A549 (cell line): ENCODE measurements around the gene MGMT. TPM values are rescaled to one million over a fixed set of nuclear protein-coding genes. Genes with fewer than 3 reads are reported as not detected.

Source experiments
- ATAC-seq, 2 experiments: fragments of 200-7000 bp in 1 of 2; fragments of >200 bp in 1 of 2; cut with Nextera tagmentation in 1 of 2; cut with Tn5 transposase in 1 of 2; 3 replicates each; pipeline versions ENCODE4 v1.8.0 to v1.9.1; 2018 to 2020; ENCODE audit warnings: mild to moderate bottlenecking in 1 of 2, moderate library complexity in 1 of 2
- CTCF ChIA-PET: fragments of 300-600 bp; sonication (Branson Sonifier 250); formaldehyde crosslinking; extraction: SDS; loops from one replicate; lab custom pipeline; 2021; ENCODE audit warnings: antibody characterized with exemption, inconsistent platforms; lab: Yijun Ruan, JAX
- POLR2A ChIA-PET: fragments of 350-600 bp; formaldehyde crosslinking; extraction: SDS; loops from one replicate; lab custom pipeline; 2021; ENCODE audit warnings: antibody characterized with exemption, inconsistent platforms; lab: Yijun Ruan, JAX
- DNase-seq, 2 experiments: peaks; one replicate each; pipeline versions ENCODE4 v3.0.0 to v3.0.0-alpha.2; 2011 to 2016; ENCODE audit warnings: low read depth in 1 of 2, low spot score in 1 of 2
- FAIRE-seq: peaks from 2 replicates; lab custom pipeline; 2011; peaks lifted over from hg19 to GRCh38; lab: Jason Lieb, UNC
- H3K27ac ChIP-seq, 2 experiments: fragments of >200 bp; sonication (Bioruptor Twin); formaldehyde crosslinking; 3 replicates each; pipeline ENCODE4 v1.5.1; 2016 to 2017
- H3K4me1 ChIP-seq: fragments of >200 bp; sonication (Bioruptor Twin); formaldehyde crosslinking; 3 replicates; pipeline ENCODE4 v1.6.1; 2016
- H3K4me2 ChIP-seq: fragments of >200 bp; sonication (Bioruptor Twin); formaldehyde crosslinking; 3 replicates; pipeline ENCODE4 v1.6.1; 2016
- H3K4me3 ChIP-seq: fragments of >200 bp; sonication (Bioruptor Twin); formaldehyde crosslinking; 3 replicates; pipeline ENCODE4 v1.5.1; 2016
- H3K9me3 ChIP-seq: fragments of >200 bp; sonication (Bioruptor Twin); formaldehyde crosslinking; 3 replicates; pipeline ENCODE4 v1.6.1; 2016
- ATOH8 ChIP-seq: fragments of 250-450 bp; sonication (Bioruptor Pico); IDR thresholded peaks from 2 replicates; pipeline ENCODE4 v1.5.0; 2020; ENCODE audit warnings: low read depth, mild to moderate bottlenecking, moderate library complexity
- BHLHE40 ChIP-seq: IDR thresholded peaks from 2 replicates; pipeline ENCODE4 v1.6.1; 2012; ENCODE audit warnings: low read depth, low read length, inconsistent platforms
- CBX2 ChIP-seq: fragments of 200-600 bp; sonication (generic); IDR thresholded peaks from 2 replicates; pipeline ENCODE4 v1.6.1; 2016; ENCODE audit warnings: low read depth, mild to moderate bottlenecking, borderline replicate concordance
- CEBPB ChIP-seq, 2 experiments: fragments of >200 bp in 1 of 2; sonication (Bioruptor Twin) in 1 of 2; formaldehyde crosslinking in 1 of 2; IDR thresholded peaks; 2 replicates each; pipeline ENCODE4 v1.6.1; 2012 to 2016
- EHF ChIP-seq: fragments of 250-450 bp; sonication (Bioruptor Pico); IDR thresholded peaks from 2 replicates; pipeline ENCODE4 v1.5.0; 2020; ENCODE audit warnings: mild to moderate bottlenecking
- EHMT2 ChIP-seq: fragments of 200-600 bp; sonication (generic); IDR thresholded peaks from 2 replicates; pipeline ENCODE4 v1.6.1; 2016; ENCODE audit warnings: antibody characterized with exemption, low read depth, mild to moderate bottlenecking, moderate library complexity
- FOSB ChIP-seq: fragments of 250-450 bp; sonication (Bioruptor Pico); IDR thresholded peaks from 2 replicates; pipeline ENCODE4 v1.5.0; 2020; ENCODE audit warnings: mild to moderate bottlenecking, moderate library complexity
- FOSL2 ChIP-seq, 2 experiments: fragments of 450-650 bp in 1 of 2; fragments of >200 bp in 1 of 2; sonication (Bioruptor Twin) in 1 of 2; formaldehyde crosslinking; IDR thresholded peaks; 2 replicates each; pipeline versions ENCODE4 v1.5.0 to v1.6.1; 2016 to 2020; ENCODE audit warnings: mild to moderate bottlenecking in 1 of 2, moderate library complexity in 1 of 2
- FOXS1 ChIP-seq: fragments of 250-450 bp; sonication (Bioruptor Pico); IDR thresholded peaks from 2 replicates; pipeline ENCODE4 v1.5.0; 2020; ENCODE audit warnings: mild to moderate bottlenecking, moderate library complexity
- HEYL ChIP-seq: fragments of 250-450 bp; sonication (Bioruptor Pico); IDR thresholded peaks from 2 replicates; pipeline ENCODE4 v1.8.0; 2021; ENCODE audit warnings: mild to moderate bottlenecking, moderate library complexity
- KDM1A ChIP-seq: fragments of 200-600 bp; sonication (generic); IDR thresholded peaks from 2 replicates; pipeline ENCODE4 v1.6.1; 2016; ENCODE audit warnings: low read depth, mild to moderate bottlenecking
- MAFK ChIP-seq: fragments of 450-650 bp; IDR thresholded peaks from 2 replicates; pipeline ENCODE4 v1.6.1; 2014; ENCODE audit not compliant: partially characterized antibody
- MYC ChIP-seq: IDR thresholded peaks from 2 replicates; pipeline ENCODE4 v1.6.1; 2012; ENCODE audit warnings: mild to moderate bottlenecking, inconsistent platforms, low read length, improper control_type of control experiment, borderline replicate concordance
- NFE2L2 ChIP-seq: fragments of 150-350 bp; conservative IDR thresholded peaks from 2 replicates; pipeline ENCODE4 v1.6.1; 2014; ENCODE audit warnings: low read length
- POLR2A ChIP-seq: IDR thresholded peaks from 2 replicates; pipeline ENCODE4 v1.6.1; 2012; ENCODE audit warnings: mild to moderate bottlenecking, low read length
- POLR2AphosphoS2 ChIP-seq: conservative IDR thresholded peaks from 2 replicates; pipeline ENCODE4 v1.6.1; 2012; ENCODE audit warnings: low read length, improper control_type of control experiment, inconsistent platforms
- RAD21 ChIP-seq, 2 experiments: fragments of >200 bp in 1 of 2; sonication (Bioruptor Twin) in 1 of 2; formaldehyde crosslinking in 1 of 2; IDR thresholded peaks in 1 of 2; conservative IDR thresholded peaks in 1 of 2; 2 replicates in 1 of 2; 3 replicates in 1 of 2; pipeline ENCODE4 v1.6.1; 2012 to 2018; ENCODE audit warnings: inconsistent platforms in 1 of 2
- SMC3 ChIP-seq: fragments of >200 bp; sonication (Bioruptor Twin); formaldehyde crosslinking; IDR thresholded peaks from 3 replicates; pipeline ENCODE4 v1.6.1; 2018; ENCODE audit warnings: inconsistent platforms
- SREBF2 ChIP-seq: fragments of 450-650 bp; IDR thresholded peaks from 2 replicates; pipeline ENCODE4 v1.6.1; 2014; ENCODE audit warnings: mild to moderate bottlenecking, moderate library complexity
- TFCP2L1 ChIP-seq: fragments of 250-450 bp; sonication (Bioruptor Pico); IDR thresholded peaks from 2 replicates; pipeline ENCODE4 v1.5.0; 2021; ENCODE audit warnings: mild to moderate bottlenecking
- USF2 ChIP-seq: fragments of 450-650 bp; IDR thresholded peaks from 2 replicates; pipeline ENCODE4 v1.6.1; 2014; ENCODE audit warnings: antibody characterized with exemption
- ZC3H11A ChIP-seq: fragments of 450-650 bp; IDR thresholded peaks from 2 replicates; pipeline ENCODE4 v1.6.1; 2014; ENCODE audit warnings: antibody characterized with exemption, mild to moderate bottlenecking
- WGBS: methylation state at CpG from one replicate; pipeline ENCODE4 v1.1.6; 2017; ENCODE audit errors: missing lambda C conversion rate; 5-methylcytosine and 5-hydroxymethylcytosine counted together
- polyA plus RNA-seq, 4 experiments: library from polyadenylated mRNA; depleted of rRNA in 3 of 4; stranded (reverse); fragments of >200 nt; fragmentation: RNase III in 1 of 4; extraction: RNeasy Plus Mini Kit Qiagen cat#74134 plus additional on column Dnase treatment in 1 of 4; gene quantifications; 2 replicates in 3 of 4; 3 replicates in 1 of 4; pipeline ENCODE4 v1.2.3, GENCODE V29; 2011 to 2017

Gene MGMT
- polyA plus RNA-seq, 2 of the 4 experiments (the other 2 are of a cell fraction) = 4.9 to 5.2 TPM

GRCh38 chr10:129523031-129523722 is 56.1 kb downstream of the MGMT start:
- H3K4me3 ChIP-seq = no peak overlapping the region
- no peak overlapping the region for H3K27ac ChIP-seq
- H3K4me2 ChIP-seq = no peak overlapping the region
- POLR2A ChIA-PET = no interaction called here
- FAIRE-seq (no peak), ATAC-seq (no peak), DNase-seq (no peak)
- no peaks in the 10 kb centered on the region; the same call in 2 of the 3 replicates for H3K9me3 ChIP-seq
- CTCF ChIA-PET = interaction anchor here (1.4 kb wide), 1 partner anchor 14 kb away, joined by 3 read pairs; no protein-coding TSS in a partner anchor
- WGBS = 49% methylated on average over 18 of the region's 27 CpGs
- H3K4me1 ChIP-seq = no peaks in the 10 kb centered on the region
- no peak for TF ChIP-seq CBX2
- TF ChIP-seq USF2 = no peak
- TF ChIP-seq BHLHE40 = no peak
- TF ChIP-seq SMC3 = no peak
- TF ChIP-seq FOXS1 (CRISPR knock-in tag) = no peak
- TF ChIP-seq ATOH8 = no peak
- TF ChIP-seq RAD21 (conservative IDR thresholded peaks at IDR 0.05 in 1 of 2, IDR thresholded peaks at IDR 0.05 in 1 of 2) = no peak
- no peak for TF ChIP-seq MYC
- TF ChIP-seq EHMT2 = no peak
- TF ChIP-seq POLR2A = no peak
- TF ChIP-seq KDM1A = no peak
- TF ChIP-seq EHF = no peak
- TF ChIP-seq ZC3H11A = no peak

- POLR2A ChIA-PET = no interaction called here
- FAIRE-seq (no peak), DNase-seq (no peak), ATAC-seq (no peak)
- H3K4me2 ChIP-seq = no peak overlapping the region
- H3K4me1 ChIP-seq = no peaks in the 10 kb centered on the region
- WGBS = 38% methylated on average over 11 of the region's 11 CpGs
- no peak overlapping the region for H3K4me3 ChIP-seq
- TF ChIP-seq RAD21 (conservative IDR thresholded peaks at IDR 0.05 in 1 of 2, IDR thresholded peaks at IDR 0.05 in 1 of 2) (no peak), FOSL2 (IDR thresholded peaks at IDR 0.05) (no peak), FOSL2 (CRISPR knock-in tag; IDR thresholded peaks at IDR 0.05) (no peak), CBX2 (no peak), KDM1A (no peak), NFE2L2 (no peak), CEBPB (IDR thresholded peaks at IDR 0.05) (no peak), HEYL (no peak), FOSB (CRISPR knock-in tag) (no peak), USF2 (no peak), POLR2AphosphoS2 (no peak), SREBF2 (no peak), MAFK (no peak), TFCP2L1 (CRISPR knock-in tag) (no peak)
- CTCF ChIA-PET = no interaction called here
- no peak overlapping the region for H3K27ac ChIP-seq
- H3K9me3 ChIP-seq = no peaks in the 10 kb centered on the region; the same call in 2 of the 3 replicates
Observed at GRCh38 chr10:129523723-129524316, 56.8 kb downstream of the MGMT start.
